Measurements from ENCODE around the gene ZNF320.

GRCh38 chr19:52901842-52902241 lies 4.4 kb upstream of the ZNF320 start:
- TF ChIP-seq CTCF (conservative IDR thresholded peaks at IDR 0.05; ENCODE audit: low read length) (no peak), EZH2phosphoT487 (IDR thresholded peaks at IDR 0.05; ENCODE audit: borderline replicate concordance, low read depth, low read length) (no peak)

Measured in OCI-LY7 (cell line).